Measurements from ENCODE around the gene NR2F2.

The NR2F2 gene

GRCh38 chr15:96320107-96320506 is 10.4 kb upstream of the NR2F2 start:
- DNase-seq (ENCODE audit: low read depth): no peak

GRCh38 chr15:96320703-96321638 is 9.5 kb upstream of the NR2F2 start:
- no peak for DNase-seq (ENCODE audit: low read depth)

GRCh38 chr15:96321639-96322535 is 8.6 kb upstream of the NR2F2 start:
- DNase-seq (ENCODE audit: low read depth): no peak

- DNase-seq (ENCODE audit: low read depth): no peak
Measured at GRCh38 chr15:96322536-96323318, 7.8 kb upstream of the NR2F2 start.

- DNase-seq (ENCODE audit: low read depth): no peak
Measured at GRCh38 chr15:96323319-96324145, 7.0 kb upstream of the NR2F2 start.

- no peak for DNase-seq (ENCODE audit: low read depth)
Measured at GRCh38 chr15:96324192-96324895, 6.2 kb upstream of the NR2F2 start.

- no peak for DNase-seq (ENCODE audit: low read depth)
Measured at GRCh38 chr15:96324940-96325540, 5.5 kb upstream of the NR2F2 start.

- no peak for DNase-seq (ENCODE audit: low read depth)
Measured at GRCh38 chr15:96325541-96326327, 4.8 kb upstream of the NR2F2 start.

- no peak for DNase-seq (ENCODE audit: low read depth)
Measured at GRCh38 chr15:96326328-96327154, 4.0 kb upstream of the NR2F2 start.

- DNase-seq (ENCODE audit: low read depth): no peak
Measured at GRCh38 chr15:96327155-96327741, 3.3 kb upstream of the NR2F2 start.

GRCh38 chr15:96328181-96328876 is 2.2 kb upstream of the NR2F2 start:
- no peak for DNase-seq (ENCODE audit: low read depth)

- no peak for DNase-seq (ENCODE audit: low read depth)
Measured at GRCh38 chr15:96328877-96329195, 1.7 kb upstream of the NR2F2 start.

GRCh38 chr15:96329403-96329981 is 1.0 kb upstream of the NR2F2 start:
- no peak for DNase-seq (ENCODE audit: low read depth)

GRCh38 chr15:96330064-96330449 is 443 bp upstream of the NR2F2 start:
- no peak for DNase-seq (ENCODE audit: low read depth)

GRCh38 chr15:96331144-96331944 is 844 bp downstream of the NR2F2 start:
- no peak for DNase-seq (ENCODE audit: low read depth)

- DNase-seq (ENCODE audit: low read depth): no peak
Measured at GRCh38 chr15:96331945-96332636, 1.6 kb downstream of the NR2F2 start.

Measured in activated T-helper 9 cell treated with anti-CD3 and anti-CD28 coated beads, Interleukin-2, amount 50 U/mL, for 16 hours (primary cell).